Small intestine (tissue), 7 donors: Measurements from ENCODE around the gene GSE1. TPM values are rescaled to one million over a fixed set of nuclear protein-coding genes. Genes with fewer than 3 reads are reported as not detected.
A peak's percentile ranks its signal among the peaks of the same experiment; 100 is the strongest.

Source experiments
- DNase-seq, 2 donors: peaks; one replicate each; pipeline versions ENCODE4 v3.0.0 to v3.0.0-alpha.2; 2013
- FAIRE-seq: peaks from 2 replicates; lab custom pipeline; 2012; peaks lifted over from hg19 to GRCh38; lab: Jason Lieb, UNC
- H3K27ac ChIP-seq, 3 donors: one replicate each; pipeline ENCODE4 v1.5.1; 2013; ENCODE audit warnings: low read length in 2 of 3, mild to moderate bottlenecking in 2 of 3, control low read depth in 1 of 3, inconsistent platforms in 1 of 3, low read depth in 1 of 3, moderate library complexity in 1 of 3
- H3K27me3 ChIP-seq, 3 donors: one replicate each; pipeline ENCODE4 v1.6.1; 2013; ENCODE audit warnings: low read length in 3 of 3, inconsistent platforms in 1 of 3; ENCODE audit not compliant: control insufficient read depth in 3 of 3, insufficient read depth in 3 of 3
- H3K36me3 ChIP-seq, 3 donors: one replicate each; pipeline ENCODE4 v1.6.1; 2013; ENCODE audit warnings: low read length in 3 of 3, inconsistent platforms in 1 of 3, low read depth in 1 of 3, mild to moderate bottlenecking in 1 of 3, moderate library complexity in 1 of 3; ENCODE audit not compliant: control insufficient read depth in 3 of 3, insufficient read depth in 2 of 3
- H3K4me1 ChIP-seq, 3 donors: one replicate each; pipeline ENCODE4 v1.6.1; 2013; ENCODE audit warnings: low read length in 2 of 3, inconsistent platforms in 1 of 3, low read depth in 1 of 3, mild to moderate bottlenecking in 1 of 3, moderate library complexity in 1 of 3; ENCODE audit not compliant: control insufficient read depth in 3 of 3, insufficient read depth in 2 of 3
- H3K4me3 ChIP-seq, 3 donors: one replicate each; pipeline ENCODE4 v1.5.1; 2013; ENCODE audit warnings: low read length in 3 of 3, control low read depth in 1 of 3, inconsistent platforms in 1 of 3, low read depth in 1 of 3, mild to moderate bottlenecking in 1 of 3, moderate library complexity in 1 of 3
- H3K9me3 ChIP-seq, 2 donors: one replicate each; pipeline ENCODE4 v1.6.1; 2013; ENCODE audit warnings: low read depth in 1 of 2, low read length in 1 of 2; ENCODE audit not compliant: control insufficient read depth in 2 of 2, insufficient read depth in 1 of 2
- WGBS, 3 donors: extraction: QIAGEN DNeasy Blood & Tissue Kit; methylation state at CpG; one replicate each; pipeline ENCODE4 v1.1.7; 2013; 5-methylcytosine and 5-hydroxymethylcytosine counted together
- polyA plus RNA-seq, 4 donors: library from polyadenylated mRNA; stranded (reverse) in 3 of 4; unstranded in 1 of 4; fragments of 200-250 nt in 3 of 4; fragments of 120-200 nt in 1 of 4; gene quantifications; one replicate each; pipeline versions ENCODE4 v1.2.1 to v1.2.3, GENCODE V29; 2013
- donor health status: healthy with polysubstance abuse.
- donor health status: control.
- donor health status: control.
- donor health status: Bipolar disorder and iron deficiency.
- donor health status: healthy.

GSE1 gene
- polyA plus RNA-seq, 4 donors = 9.2 to 96.1 (median 17.7) TPM

DNA sequence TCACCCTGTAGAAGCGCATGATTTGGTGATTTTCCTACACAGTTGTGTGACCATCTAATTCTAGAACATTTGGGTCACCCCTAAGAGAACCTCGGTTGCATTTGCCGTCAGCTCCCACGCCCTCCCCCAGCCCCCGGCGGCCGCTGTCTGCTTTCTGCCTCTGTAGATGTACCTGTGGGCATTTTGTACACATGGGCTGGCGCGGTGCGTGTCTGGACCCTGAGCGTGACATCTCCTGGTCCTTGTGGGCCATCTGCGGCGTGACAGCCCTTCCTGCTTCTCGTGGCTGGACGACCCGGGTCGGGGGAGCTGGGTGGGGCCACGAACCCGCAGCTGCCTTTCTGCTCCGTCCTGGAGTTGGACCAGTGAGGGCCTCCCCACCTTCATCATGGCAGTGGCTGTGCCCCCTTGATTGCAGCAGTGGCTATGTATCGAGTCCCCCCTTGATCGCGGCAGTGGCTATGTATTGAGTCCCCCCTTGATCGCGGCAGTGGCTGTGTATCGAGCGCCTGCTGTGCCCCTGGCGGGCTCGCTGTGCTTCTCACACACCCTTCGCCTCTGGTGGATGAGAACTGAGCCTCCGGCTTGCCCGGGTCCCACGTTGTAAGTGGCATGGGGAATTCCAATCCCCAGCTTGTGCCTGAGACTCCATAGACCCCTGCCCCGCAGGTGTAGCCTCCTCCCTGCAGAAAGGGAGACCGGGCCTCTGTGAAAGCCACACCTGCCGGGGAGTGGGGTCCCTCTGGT, 24.1 kb downstream of the GSE1 start:
- peaks cover 2 to 95% (median 4%) of the 10 kb centered on the region in 3 donors for H3K36me3 ChIP-seq
- FAIRE-seq (no peak), DNase-seq (no peak)
- H3K27me3 ChIP-seq = no peaks in the 10 kb centered on the region
- H3K9me3 ChIP-seq = no peaks in the 10 kb centered on the region
- no peaks in the 10 kb centered on the region for H3K4me1 ChIP-seq
- 86 to 93% (median 92%) methylated on average over 36 of the region's 36 CpGs for WGBS, 3 donors
- no peak overlapping the region for H3K4me3 ChIP-seq
- H3K27ac ChIP-seq = no peak overlapping the region

GRCh38 chr16:85637808-85638647, 24.9 kb downstream of the GSE1 start:
- FAIRE-seq = no peak
- H3K4me1 ChIP-seq = no peaks in the 10 kb centered on the region
- H3K4me3 ChIP-seq = no peak overlapping the region
- 87 to 91% (median 88%) methylated on average over 37 of the region's 37 CpGs for WGBS, 3 donors
- no peaks in the 10 kb centered on the region for H3K9me3 ChIP-seq
- no peak for DNase-seq
- H3K27me3 ChIP-seq = no peaks in the 10 kb centered on the region
- peaks cover 2 to 96% (median 4%) of the 10 kb centered on the region in 3 donors for H3K36me3 ChIP-seq
- no peak overlapping the region for H3K27ac ChIP-seq

GRCh38 chr16:85638695-85639409, 25.7 kb downstream of the GSE1 start:
- H3K27me3 ChIP-seq = no peaks in the 10 kb centered on the region

GRCh38 chr16:85639529-85640253, 26.6 kb downstream of the GSE1 start:
- H3K36me3 ChIP-seq = peaks cover 0 to 97% (median 4%) of the 10 kb centered on the region in 3 donors
- no peak overlapping the region for H3K4me3 ChIP-seq
- 21 to 79% (median 49%) methylated on average over 31 to 35 of the region's 35 CpGs for WGBS, 3 donors
- DNase-seq (peak in 1 of 2 donors; percentile 75), FAIRE-seq (no peak)
- H3K27ac ChIP-seq = no peak overlapping the region
- no peaks in the 10 kb centered on the region for H3K27me3 ChIP-seq
- H3K4me1 ChIP-seq = peaks cover 0 to 6% (median 6%) of the 10 kb centered on the region in 3 donors
- no peaks in the 10 kb centered on the region for H3K9me3 ChIP-seq

More at GRCh38 chr16:85638695-85639409, 25.7 kb downstream of the GSE1 start:
- peaks cover 2 to 96% (median 4%) of the 10 kb centered on the region in 3 donors for H3K36me3 ChIP-seq
- no peak overlapping the region for H3K27ac ChIP-seq
- WGBS, 3 donors = 62 to 90% (median 84%) methylated on average over 23 to 26 of the region's 26 CpGs
- no peak overlapping the region for H3K4me3 ChIP-seq
- H3K9me3 ChIP-seq = no peaks in the 10 kb centered on the region
- DNase-seq (no peak), FAIRE-seq (no peak)
- H3K4me1 ChIP-seq = peaks cover 0 to 5% (median 0%) of the 10 kb centered on the region in 3 donors

GRCh38 chr16:85640254-85640558, 27.1 kb downstream of the GSE1 start:
- 59 to 91% (median 78%) methylated on average over 10 to 13 of the region's 13 CpGs for WGBS, 3 donors
- Histone ChIP-seq H3K27me3 (no peaks in the 10 kb centered on the region), H3K4me3 (no peak overlapping the region), H3K9me3 (no peaks in the 10 kb centered on the region), H3K4me1 (peaks cover 4 to 11% (median 6%) of the 10 kb centered on the region in 3 donors), H3K36me3 (peaks cover 0 to 95% (median 4%) of the 10 kb centered on the region in 3 donors), H3K27ac (no peak overlapping the region)
- DNase-seq = no peak
- FAIRE-seq = no peak

- Histone ChIP-seq H3K4me3 (no peak overlapping the region), H3K27ac (no peak overlapping the region), H3K27me3 (no peaks in the 10 kb centered on the region), H3K9me3 (no peaks in the 10 kb centered on the region), H3K36me3 (peaks cover 0 to 95% (median 4%) of the 10 kb centered on the region in 3 donors), H3K4me1 (peaks cover 4 to 14% (median 6%) of the 10 kb centered on the region in 3 donors)
- no peak for DNase-seq
- 91 to 92% (median 91%) methylated on average over 27 to 31 of the region's 31 CpGs for WGBS, 3 donors
- no peak for FAIRE-seq
Measured at GRCh38 chr16:85640585-85640984, 27.5 kb downstream of the GSE1 start.

DNA sequence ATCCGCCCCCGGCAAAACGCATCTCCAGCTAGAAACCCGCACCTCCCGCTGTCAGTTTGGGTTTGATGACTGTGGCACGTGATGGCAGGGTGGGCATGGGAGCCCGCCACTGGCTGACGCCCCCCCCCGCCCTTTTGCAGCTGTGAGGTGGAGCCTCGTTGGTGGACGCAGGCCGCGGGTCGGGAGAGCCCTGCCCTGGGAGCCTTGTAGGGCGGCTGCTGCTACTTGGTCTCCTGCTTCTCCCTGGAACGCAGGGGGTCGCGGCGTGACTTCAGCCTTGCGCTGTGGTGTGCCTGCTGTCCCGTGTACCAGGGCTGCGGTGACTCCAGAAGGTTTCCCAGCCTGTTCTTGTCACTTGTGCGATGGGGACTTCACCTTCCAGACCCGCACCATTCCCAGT, 28.2 kb downstream of the GSE1 start:
- Histone ChIP-seq H3K4me1 (peaks cover 4 to 14% (median 6%) of the 10 kb centered on the region in 3 donors), H3K27me3 (no peaks in the 10 kb centered on the region), H3K9me3 (no peaks in the 10 kb centered on the region), H3K27ac (no peak overlapping the region), H3K4me3 (no peak overlapping the region), H3K36me3 (peaks cover 0 to 93% (median 4%) of the 10 kb centered on the region in 3 donors)
- 75 to 85% (median 79%) methylated on average over 19 to 24 of the region's 24 CpGs for WGBS, 3 donors
- DNase-seq (no peak), FAIRE-seq (no peak)
